Endothelial cell of umbilical vein (primary cell): ENCODE data around the gene HRH2. TPM values are rescaled to one million over a fixed set of nuclear protein-coding genes. Genes with fewer than 3 reads are reported as not detected.
"Not testable (repeated sequence)": the region's sequence is repeated elsewhere in the genome, so short reads cannot be mapped to it uniquely, and the experiment has no call there.

Experiments
- BruUV-seq: library from RNA; stranded (reverse); fragments of 400-500 nt; replicated peaks from 2 replicates; lab custom pipeline; 2021; lab: Mats Ljungman, UMichigan
- CTCF ChIA-PET: fragments of 300-600, 350-600 bp; sonication (Branson Sonifier 250); formaldehyde crosslinking; loops from one replicate; lab custom pipeline; 2021; ENCODE audit warnings: antibody characterized with exemption, inconsistent platforms; lab: Charles Lee
- POLR2A ChIA-PET: fragments of 300-600, 350-600 bp; sonication (Branson Sonifier 250); formaldehyde crosslinking; loops from one replicate; lab custom pipeline; 2021; ENCODE audit warnings: antibody characterized with exemption, inconsistent platforms; lab: Charles Lee
- DNase-seq: peaks from one replicate; pipeline ENCODE4 v3.0.0-alpha.2; 2011; ENCODE audit warnings: low read depth, low spot score
- FAIRE-seq: peaks from 2 replicates; lab custom pipeline; 2011; peaks lifted over from hg19 to GRCh38; lab: Jason Lieb, UNC
- H2AFZ ChIP-seq: 2 replicates; pipeline ENCODE4 v1.6.0; 2012; ENCODE audit warnings: low read depth, low read length, control low read depth, inconsistent platforms
- H3K27ac ChIP-seq: 2 replicates; pipeline ENCODE4 v1.5.1; 2011; ENCODE audit warnings: low read depth, mild to moderate bottlenecking, control low read depth, low read length, moderate library complexity; ENCODE audit not compliant: insufficient read depth
- H3K27me3 ChIP-seq, 2 experiments: 2 replicates each; pipeline versions ENCODE4 v1.6.0 to v1.6.1; 2011; ENCODE audit warnings: low read length in 2 of 2, mixed read lengths in 1 of 2; ENCODE audit not compliant: control insufficient read depth in 2 of 2, insufficient read depth in 2 of 2
- H3K36me3 ChIP-seq, 2 experiments: 2 replicates in 1 of 2; 3 replicates in 1 of 2; pipeline ENCODE4 v1.5.1; 2011; ENCODE audit warnings: low read length in 2 of 2, mild to moderate bottlenecking in 1 of 2, moderate library complexity in 1 of 2; ENCODE audit not compliant: control insufficient read depth in 2 of 2, insufficient read depth in 2 of 2; ENCODE audit errors: extremely low read depth in 1 of 2
- H3K4me1 ChIP-seq: 3 replicates; pipeline ENCODE4 v1.5.1; 2011; ENCODE audit warnings: mild to moderate bottlenecking, low read length; ENCODE audit not compliant: control insufficient read depth, insufficient read depth; ENCODE audit errors: extremely low read depth
- H3K4me2 ChIP-seq: 2 replicates; pipeline ENCODE4 v1.6.1; 2011; ENCODE audit warnings: low read length, control low read depth, mixed read lengths; ENCODE audit not compliant: insufficient read depth
- H3K4me3 ChIP-seq, 3 experiments: fragments of 200-600 bp in 1 of 3; sonication (generic), shearing (Covaris generic) in 1 of 3; replicated peaks in 1 of 3; 2 replicates each; pipeline ENCODE4 v1.5.1; 2011 to 2016; ENCODE audit warnings: control low read depth in 3 of 3, low read length in 3 of 3, mild to moderate bottlenecking in 2 of 3, inconsistent platforms in 1 of 3, low read depth in 1 of 3, moderate library complexity in 1 of 3; ENCODE audit not compliant: insufficient read depth in 1 of 3
- H3K79me2 ChIP-seq: 2 replicates; pipeline ENCODE4 v1.6.0; 2012; ENCODE audit warnings: low read length, inconsistent platforms; ENCODE audit not compliant: control insufficient read depth, insufficient read depth
- H3K9ac ChIP-seq: replicated peaks from 2 replicates; pipeline ENCODE3; 2011; ENCODE audit warnings: low read length, control low read depth; ENCODE audit not compliant: insufficient read depth; ENCODE audit errors: extremely low read depth
- H3K9me1 ChIP-seq: replicated peaks from 3 replicates; pipeline ENCODE4 v1.6.0; 2011; ENCODE audit warnings: mild to moderate bottlenecking, low read length; ENCODE audit not compliant: control insufficient read depth, insufficient read depth; ENCODE audit errors: extremely low read depth
- H3K9me3 ChIP-seq: replicated peaks from 2 replicates; pipeline ENCODE4 v1.5.1; 2012; ENCODE audit warnings: low read length, inconsistent platforms; ENCODE audit not compliant: control insufficient read depth, insufficient read depth
- H4K20me1 ChIP-seq: replicated peaks from 2 replicates; pipeline ENCODE3; 2011; ENCODE audit warnings: mild to moderate bottlenecking, low read length; ENCODE audit not compliant: control insufficient read depth, insufficient read depth; ENCODE audit errors: extremely low read depth
- EZH2 ChIP-seq: IDR thresholded peaks from 2 replicates; pipeline ENCODE4 v1.6.1; 2012; ENCODE audit warnings: borderline replicate concordance, low read depth, mild to moderate bottlenecking, moderate library complexity, low read length, inconsistent platforms; ENCODE audit not compliant: severe bottlenecking
- FOS ChIP-seq: IDR thresholded peaks from 2 replicates; pipeline ENCODE4 v1.6.1; 2011; ENCODE audit warnings: mild to moderate bottlenecking, low read length, moderate library complexity, borderline replicate concordance; ENCODE audit not compliant: insufficient read depth
- GATA2 ChIP-seq: IDR thresholded peaks from 2 replicates; pipeline ENCODE4 v1.7.0; 2011; ENCODE audit warnings: low read depth, mild to moderate bottlenecking, moderate library complexity, mixed read lengths, low read length; ENCODE audit not compliant: insufficient read length, insufficient read depth
- JUN ChIP-seq: IDR thresholded peaks from 2 replicates; pipeline ENCODE4 v1.6.1; 2011; ENCODE audit warnings: borderline replicate concordance, low read depth; ENCODE audit not compliant: insufficient read length, insufficient read depth
- MYC ChIP-seq: IDR thresholded peaks from one replicate; pipeline ENCODE4 v1.6.1; 2011; ENCODE audit warnings: mild to moderate bottlenecking, low read depth, low read length
- POLR2A ChIP-seq: IDR thresholded peaks from 2 replicates; pipeline ENCODE4 v1.6.1; 2012; ENCODE audit warnings: low read depth, mild to moderate bottlenecking, control low read depth, low read length
- POLR2AphosphoS5 ChIP-seq: IDR thresholded peaks from 2 replicates; pipeline ENCODE4 v1.6.1; 2012; ENCODE audit warnings: low read depth, mild to moderate bottlenecking, control low read depth, low read length, moderate library complexity; ENCODE audit not compliant: insufficient read depth
- dilution Hi-C: fragments of 300-500 bp; cut with MboI; formaldehyde crosslinking; loops from one replicate; pipeline ENCODE4 v1.15.0; 2019; ENCODE audit warnings: low sequenced_read_pairs; ENCODE audit not compliant: extremely low pct_ligation_motif_present
- intact Hi-C: fragments of 100-400 bp; cut with micrococcal nuclease; formaldehyde crosslinking; loops from one replicate; pipeline ENCODE4 v1.10.0; 2022
- polyA plus RNA-seq, 4 experiments: library from polyadenylated mRNA; depleted of rRNA in 3 of 4; stranded (reverse) in 3 of 4; unstranded in 1 of 4; fragments of >200 nt; gene quantifications; 2 replicates each; pipeline versions ENCODE4 v1.2.1 to v1.2.3, GENCODE V29; 2011 to 2012; ENCODE audit warnings: missing spikeins in 1 of 4
- total RNA-seq: library from RNA; stranded (reverse); gene quantifications from 2 replicates; pipeline ENCODE4 v1.2.3, GENCODE V29; 2021
- TF ChIP-seq, protein P1 (sequence below), 2 donors: IDR thresholded peaks; 1 replicate in 1 of 2; 2 replicates in 1 of 2; pipeline ENCODE4 v1.5.1; 2011; ENCODE audit warnings: low read length in 2 of 2, mild to moderate bottlenecking in 2 of 2, moderate library complexity in 2 of 2, control low read depth in 1 of 2, inconsistent platforms in 1 of 2, low read depth in 1 of 2; ENCODE audit not compliant: insufficient read depth in 1 of 2; ENCODE audit errors: extremely low read depth in 1 of 2
- TF ChIP-seq, protein P2 (sequence below): IDR thresholded peaks from 2 replicates; pipeline ENCODE4 v1.6.1; 2011; ENCODE audit not compliant: insufficient read depth, insufficient read length

Gene HRH2
- total and polyA plus RNA-seq, 2 donors (not counting 3 experiments of a cell fraction or from before 2014, with no cell fraction given): not detected

DNA sequence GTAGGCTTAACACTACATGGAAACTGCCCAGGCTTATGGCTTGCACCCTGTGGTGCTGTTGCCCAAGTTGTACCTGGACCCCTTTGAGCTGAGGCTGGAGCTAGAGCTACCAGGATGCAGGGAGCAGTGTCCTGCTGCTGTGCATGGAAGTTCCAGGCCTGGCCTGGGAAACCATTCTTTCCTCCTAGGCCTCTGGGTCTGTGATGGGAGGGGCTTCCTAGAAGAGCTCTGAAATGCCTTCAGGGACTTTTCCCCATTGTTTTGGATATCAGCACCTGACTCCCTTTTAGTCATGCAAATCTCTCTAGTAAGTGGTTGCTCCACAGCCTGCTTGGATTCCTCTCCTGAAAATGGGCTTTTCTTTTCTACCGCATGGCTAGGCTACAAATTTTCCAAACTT, 7.9 kb upstream of the HRH2 start:
- H3K9me1 ChIP-seq: no peaks in the 10 kb centered on the region
- intact Hi-C loops: no loop called here
- H3K27ac ChIP-seq: no peak overlapping the region
- peaks cover 2% of the 10 kb centered on the region for H3K9me3 ChIP-seq
- no peaks in the 10 kb centered on the region for H4K20me1 ChIP-seq
- TF ChIP-seq JUN (no peak), EZH2 (no peak), MYC (no peak), FOS (no peak), POLR2AphosphoS5 (no peak), POLR2A (no peak), GATA2 (no peak)
- TF ChIP-seq, protein P1, sequence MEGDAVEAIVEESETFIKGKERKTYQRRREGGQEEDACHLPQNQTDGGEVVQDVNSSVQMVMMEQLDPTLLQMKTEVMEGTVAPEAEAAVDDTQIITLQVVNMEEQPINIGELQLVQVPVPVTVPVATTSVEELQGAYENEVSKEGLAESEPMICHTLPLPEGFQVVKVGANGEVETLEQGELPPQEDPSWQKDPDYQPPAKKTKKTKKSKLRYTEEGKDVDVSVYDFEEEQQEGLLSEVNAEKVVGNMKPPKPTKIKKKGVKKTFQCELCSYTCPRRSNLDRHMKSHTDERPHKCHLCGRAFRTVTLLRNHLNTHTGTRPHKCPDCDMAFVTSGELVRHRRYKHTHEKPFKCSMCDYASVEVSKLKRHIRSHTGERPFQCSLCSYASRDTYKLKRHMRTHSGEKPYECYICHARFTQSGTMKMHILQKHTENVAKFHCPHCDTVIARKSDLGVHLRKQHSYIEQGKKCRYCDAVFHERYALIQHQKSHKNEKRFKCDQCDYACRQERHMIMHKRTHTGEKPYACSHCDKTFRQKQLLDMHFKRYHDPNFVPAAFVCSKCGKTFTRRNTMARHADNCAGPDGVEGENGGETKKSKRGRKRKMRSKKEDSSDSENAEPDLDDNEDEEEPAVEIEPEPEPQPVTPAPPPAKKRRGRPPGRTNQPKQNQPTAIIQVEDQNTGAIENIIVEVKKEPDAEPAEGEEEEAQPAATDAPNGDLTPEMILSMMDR (IDR thresholded peaks at IDR 0.05; ENCODE audit: extremely low read depth in 1 of 2, insufficient read depth in 1 of 2, low read depth in 1 of 2, low read length in 2 of 2): no peak
- TF ChIP-seq, protein P2, sequence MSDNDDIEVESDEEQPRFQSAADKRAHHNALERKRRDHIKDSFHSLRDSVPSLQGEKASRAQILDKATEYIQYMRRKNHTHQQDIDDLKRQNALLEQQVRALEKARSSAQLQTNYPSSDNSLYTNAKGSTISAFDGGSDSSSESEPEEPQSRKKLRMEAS: no peak
- POLR2A ChIA-PET: no interaction called here
- dilution Hi-C loops: no loop called here
- no TSS peak for BruUV-seq
- no peak overlapping the region for H3K4me2 ChIP-seq
- no peaks in the 10 kb centered on the region for H3K36me3 ChIP-seq
- CTCF ChIA-PET: no interaction called here
- no peak overlapping the region for H3K4me3 ChIP-seq
- no peaks in the 10 kb centered on the region for H3K79me2 ChIP-seq
- H2AFZ ChIP-seq: no peak overlapping the region
- H3K4me1 ChIP-seq: no peaks in the 10 kb centered on the region
- FAIRE-seq (no peak), DNase-seq (no peak)
- H3K27me3 ChIP-seq: no peaks in the 10 kb centered on the region
- H3K9ac ChIP-seq: no peak overlapping the region

DNA sequence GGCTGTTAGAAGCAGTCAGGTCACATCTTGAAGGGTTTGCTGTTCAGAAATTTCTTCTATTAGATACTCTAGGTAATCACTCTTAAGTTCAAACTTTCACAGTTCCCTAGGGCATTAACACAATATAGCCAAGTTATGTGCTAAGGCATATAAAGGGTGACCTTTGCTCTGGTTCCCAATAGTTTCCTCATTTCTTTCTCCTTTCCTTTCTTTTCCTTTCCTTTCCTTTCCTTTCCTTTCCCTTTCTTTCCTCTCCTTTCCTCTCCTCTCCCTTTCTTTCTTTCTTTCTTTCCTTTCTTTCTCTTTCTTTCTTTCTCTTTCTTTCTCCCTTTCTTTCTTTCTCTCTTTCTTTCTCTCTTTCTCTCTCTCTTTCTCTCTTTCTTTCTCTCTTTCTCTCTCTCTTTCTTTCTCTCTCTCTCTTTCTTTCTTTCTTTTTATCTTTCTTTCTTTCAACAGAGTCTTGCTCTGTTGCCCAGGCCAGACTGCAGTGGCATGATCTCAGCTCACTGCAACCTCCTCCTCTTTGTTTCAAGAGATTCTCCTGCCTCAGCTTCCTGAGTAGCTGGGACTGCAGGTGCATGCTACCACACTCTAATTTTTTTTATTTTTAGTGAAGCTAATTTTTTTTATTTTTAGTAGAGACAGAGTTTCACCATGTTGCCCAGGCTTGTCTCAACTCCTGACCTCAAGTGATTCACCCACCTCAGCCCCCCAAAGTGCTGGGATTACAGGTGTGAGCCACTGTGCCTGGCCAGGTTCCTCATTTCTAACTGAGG, 7.3 kb upstream of the HRH2 start:
- DNase-seq, BruUV-seq, H2AFZ ChIP-seq, H3K4me2 ChIP-seq, H3K27ac ChIP-seq, H3K36me3 ChIP-seq, CTCF ChIA-PET, intact Hi-C loops, POLR2A ChIA-PET, H3K9me1 ChIP-seq, H3K4me1 ChIP-seq, H3K9ac ChIP-seq, H3K79me2 ChIP-seq, H3K9me3 ChIP-seq, FAIRE-seq, H3K27me3 ChIP-seq, H3K4me3 ChIP-seq, H4K20me1 ChIP-seq, dilution Hi-C loops: not testable (repeated sequence)
